Measurements from ENCODE around the gene MLLT11.

DNA sequence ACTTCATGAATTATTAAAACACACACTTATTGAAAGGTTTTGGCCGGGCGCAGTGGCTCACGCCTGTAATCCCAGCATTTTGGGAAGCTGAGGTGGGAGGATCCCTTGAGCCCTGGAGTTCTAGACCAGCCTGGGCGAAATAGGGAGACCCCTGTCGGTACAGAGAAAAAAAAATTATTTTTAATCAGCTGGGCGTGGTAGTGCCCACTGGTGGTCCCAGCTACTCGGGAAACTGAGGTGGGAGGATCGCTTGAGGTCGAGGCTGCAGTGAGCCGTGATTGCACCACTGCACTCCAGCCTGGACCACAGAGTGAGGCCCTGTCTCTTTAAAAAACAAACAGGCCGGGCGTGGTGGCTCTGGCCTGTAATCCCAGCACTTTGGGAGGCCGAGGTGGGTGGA lies 12.0 kb downstream of the MLLT11 start:
- TF ChIP-seq CTCF (conservative IDR thresholded peaks at IDR 0.05; ENCODE audit: low read length) (peak; percentile 74), EZH2phosphoT487 (IDR thresholded peaks at IDR 0.05; ENCODE audit: borderline replicate concordance, low read depth, low read length) (no peak)

Data from OCI-LY7 (cell line).